SK-N-SH (cell line): ENCODE data around the gene ANKRD12. TPM values are rescaled to one million over a fixed set of nuclear protein-coding genes. Genes with fewer than 3 reads are reported as not detected.

Experiments used
- CTCF ChIA-PET: fragments of 300-600, 350-600 bp; formaldehyde crosslinking; extraction: SDS; loops from one replicate; lab custom pipeline; 2021; lab: Yijun Ruan, JAX
- POLR2A ChIA-PET: fragments of 350-600 bp; sonication (Branson Sonifier 250); formaldehyde crosslinking; extraction: SDS; loops from one replicate; lab custom pipeline; 2020; ENCODE audit warnings: antibody characterized with exemption, inconsistent platforms; lab: Yijun Ruan, JAX
- DNase-seq: peaks from one replicate; pipeline ENCODE4 v3.0.0; 2012
- H2AFZ ChIP-seq: fragments of 200-600 bp; sonication (generic); 2 replicates; pipeline ENCODE4 v1.8.1; 2016; ENCODE audit warnings: antibody characterized with exemption, mild to moderate bottlenecking, low read depth
- H3F3A ChIP-seq: fragments of 200-600 bp; sonication (generic); replicated peaks from 2 replicates; pipeline ENCODE3; 2016; ENCODE audit warnings: antibody characterized with exemption, mild to moderate bottlenecking; ENCODE audit not compliant: insufficient read depth
- H3K27ac ChIP-seq, 2 experiments: fragments of 200-500 bp in 1 of 2; fragments of 200-600 bp in 1 of 2; sonication (Bioruptor generic) in 1 of 2; sonication (generic), shearing (Covaris generic) in 1 of 2; 2 replicates each; pipeline versions ENCODE4 v1.5.1 to v1.6.1; 2014 to 2016; ENCODE audit warnings: low read depth in 2 of 2, inconsistent platforms in 1 of 2, low read length in 1 of 2, mild to moderate bottlenecking in 1 of 2, mixed read lengths in 1 of 2
- H3K27me3 ChIP-seq: fragments of 200-600 bp; sonication (generic), shearing (Covaris generic); 2 replicates; pipeline ENCODE4 v1.6.1; 2016; ENCODE audit warnings: mixed run types; ENCODE audit not compliant: insufficient read depth
- H3K36me3 ChIP-seq, 2 experiments: fragments of 200-500 bp in 1 of 2; fragments of 200-600 bp in 1 of 2; sonication (Bioruptor generic) in 1 of 2; sonication (generic) in 1 of 2; replicated peaks in 1 of 2; 2 replicates each; pipeline versions ENCODE3 to v1.5.1; 2014 to 2016; ENCODE audit warnings: low read length in 1 of 2, mild to moderate bottlenecking in 1 of 2; ENCODE audit not compliant: insufficient read depth in 2 of 2, control insufficient read depth in 1 of 2
- H3K4me1 ChIP-seq, 2 experiments: fragments of 200-500 bp in 1 of 2; fragments of 200-600 bp in 1 of 2; sonication (Bioruptor generic) in 1 of 2; sonication (generic), shearing (Covaris generic) in 1 of 2; 2 replicates each; pipeline versions ENCODE4 v1.5.1 to v1.6.1; 2014 to 2016; ENCODE audit warnings: low read depth in 1 of 2, low read length in 1 of 2, mixed run types in 1 of 2; ENCODE audit not compliant: insufficient read depth in 2 of 2, control insufficient read depth in 1 of 2
- H3K4me2 ChIP-seq: fragments of 200-600 bp; sonication (generic), shearing (Covaris generic); 2 replicates; pipeline ENCODE4 v1.6.1; 2017; ENCODE audit warnings: mixed run types
- H3K4me3 ChIP-seq, 2 experiments: fragments of 200-500 bp in 1 of 2; fragments of 200-600 bp in 1 of 2; sonication (Bioruptor generic) in 1 of 2; sonication (generic), shearing (Covaris generic) in 1 of 2; 2 replicates each; pipeline versions ENCODE4 v1.5.1 to v1.8.1; 2014 to 2016; ENCODE audit warnings: low read depth in 2 of 2, inconsistent platforms in 1 of 2, low read length in 1 of 2, mild to moderate bottlenecking in 1 of 2, mixed read lengths in 1 of 2, moderate library complexity in 1 of 2
- H3K79me2 ChIP-seq: fragments of 200-600 bp; sonication (generic); 2 replicates; pipeline ENCODE4 v1.8.1; 2017; ENCODE audit warnings: mild to moderate bottlenecking; ENCODE audit not compliant: insufficient read depth
- H3K9ac ChIP-seq: fragments of 200-600 bp; sonication (generic); 2 replicates; pipeline ENCODE4 v1.6.1; 2017; ENCODE audit warnings: mixed run types
- H3K9me2 ChIP-seq: fragments of 200-600 bp; sonication (generic); 2 replicates; pipeline ENCODE4 v1.6.1; 2017; ENCODE audit warnings: mixed run types
- H3K9me3 ChIP-seq: fragments of 200-600 bp; sonication (generic); 2 replicates; pipeline ENCODE4 v1.6.1; 2017; ENCODE audit warnings: mixed run types, mild to moderate bottlenecking, moderate library complexity
- H4K20me1 ChIP-seq: fragments of 200-600 bp; sonication (generic); 2 replicates; pipeline ENCODE4 v1.6.1; 2017; ENCODE audit warnings: mild to moderate bottlenecking, mixed run types; ENCODE audit not compliant: insufficient read depth
- FOSL2 ChIP-seq: IDR thresholded peaks from 2 replicates; pipeline ENCODE4 v1.4.0; 2012; ENCODE audit warnings: low read depth, mild to moderate bottlenecking, moderate library complexity, borderline replicate concordance
- FOXJ3 ChIP-seq: sonication (generic); formaldehyde crosslinking; IDR thresholded peaks from 2 replicates; pipeline ENCODE4 v1.5.1; 2020; ENCODE audit warnings: mild to moderate bottlenecking, missing genetic modification reagents
- GATA2 ChIP-seq: sonication (generic); formaldehyde crosslinking; IDR thresholded peaks from 2 replicates; pipeline ENCODE4 v1.5.0; 2020; ENCODE audit warnings: mild to moderate bottlenecking, missing genetic modification reagents
- IRF3 ChIP-seq: fragments of 150-350 bp; IDR thresholded peaks from 2 replicates; pipeline ENCODE4 v1.6.1; 2016; ENCODE audit warnings: mild to moderate bottlenecking, low read depth, low read length
- JUND ChIP-seq: IDR thresholded peaks from 2 replicates; pipeline ENCODE4 v1.4.0; 2012
- MAX ChIP-seq: IDR thresholded peaks from 2 replicates; pipeline ENCODE4 v1.4.0; 2012; ENCODE audit warnings: low read depth
- RXRA ChIP-seq: IDR thresholded peaks from 2 replicates; pipeline ENCODE4 v1.4.0; 2012; ENCODE audit warnings: low read depth, mild to moderate bottlenecking, borderline replicate concordance
- TEAD4 ChIP-seq: IDR thresholded peaks from 2 replicates; pipeline ENCODE4 v1.4.0; 2012; ENCODE audit warnings: mild to moderate bottlenecking, borderline replicate concordance; ENCODE audit not compliant: insufficient read depth
- USF1 ChIP-seq: IDR thresholded peaks from 2 replicates; pipeline ENCODE4 v1.4.0; 2012; ENCODE audit warnings: low read depth, borderline replicate concordance
- USF2 ChIP-seq: fragments of 150-350 bp; IDR thresholded peaks from 2 replicates; pipeline ENCODE4 v1.6.1; 2017; ENCODE audit warnings: antibody characterized with exemption, low read length, low read depth, borderline replicate concordance
- WGBS: methylation state at CpG from one replicate; pipeline ENCODE4 v1.1.6; 2017; ENCODE audit warnings: low lambda C conversion rate; 5-methylcytosine and 5-hydroxymethylcytosine counted together
- polyA plus RNA-seq, 3 experiments: library from polyadenylated mRNA; depleted of rRNA; stranded (reverse); fragments of >200 nt; gene quantifications; 2 replicates each; pipeline ENCODE4 v1.2.3, GENCODE V29; 2012

The ANKRD12 gene
- polyA plus RNA-seq, 1 of the 3 experiments (the other 2 are of a cell fraction), result 1.3 TPM

GRCh38 chr18:9094307-9095226, 42.0 kb upstream of the ANKRD12 start (continued):
- TF ChIP-seq USF2, result no peak
- TF ChIP-seq USF1, result no peak
- TF ChIP-seq JUND, result no peak
- TF ChIP-seq RXRA, result no peak

GRCh38 chr18:9095297-9096006, 41.1 kb upstream of the ANKRD12 start:
- Histone ChIP-seq H3F3A (peaks cover 14% of the 10 kb centered on the region), H3K79me2 (no peaks in the 10 kb centered on the region), H3K27ac (peak overlapping the region in 1 of 2 experiments; percentile 69; a peak in 2 of 4 replicates), H3K9ac (peak overlapping the region; percentile 18; the same call in 1 of the 2 replicates), H3K9me2 (no peaks in the 10 kb centered on the region), H3K4me2 (no peak overlapping the region), H3K36me3 (no peaks in the 10 kb centered on the region)
- POLR2A ChIA-PET, result no interaction called here
- TF ChIP-seq MAX, result no peak
- no peak for TF ChIP-seq GATA2 (CRISPR knock-in tag)
- no peak for TF ChIP-seq TEAD4
- no peak for TF ChIP-seq IRF3
- no peak for TF ChIP-seq FOSL2
- no peak for TF ChIP-seq FOXJ3 (CRISPR knock-in tag)
- TF ChIP-seq, all 33 proteins: peak for 0
- no peaks in the 10 kb centered on the region for H4K20me1 ChIP-seq
- DNase-seq, result no peak
- H3K4me3 ChIP-seq, result no peak overlapping the region
- 0 out of 2 replicates have a peak overlapping the region, but pooled peaks have one; percentile 58 for H2AFZ ChIP-seq
- WGBS, result 83% methylated on average over 8 of the region's 9 CpGs
- CTCF ChIA-PET, result interaction anchor here (0.8 to 1.2 kb wide), 2 partner anchors 20 to 421 kb away, joined by 3 read pairs; no protein-coding TSS in a partner anchor
- no peaks in the 10 kb centered on the region for H3K27me3 ChIP-seq
- H3K4me1 ChIP-seq, result peaks cover 0 to 18% of the 10 kb centered on the region in 2 experiments; a peak in 1 of 4 replicates
- no peaks in the 10 kb centered on the region for H3K9me3 ChIP-seq
